H9 (cell line): ENCODE results near the gene ITPRIPL1. TPM values are rescaled to one million over a fixed set of nuclear protein-coding genes. Genes with fewer than 3 reads are reported as not detected.
A peak's percentile ranks its signal among the peaks of the same experiment; 100 is the strongest.

Source experiments
- DNase-seq: peaks from one replicate; pipeline ENCODE4 v3.0.0-alpha.2; 2017
- H2AFZ ChIP-seq: one replicate; pipeline ENCODE4 v1.6.1; 2013; ENCODE audit warnings: mild to moderate bottlenecking, low read length, control low read depth, moderate library complexity
- H2AK5ac ChIP-seq: 2 replicates; pipeline ENCODE4 v1.6.1; 2013; ENCODE audit warnings: low read length, control low read depth, mixed read lengths; ENCODE audit not compliant: insufficient read length
- H2BK120ac ChIP-seq: one replicate; pipeline ENCODE4 v1.6.1; 2013; ENCODE audit warnings: low read depth, mild to moderate bottlenecking, low read length, control low read depth, inconsistent platforms; ENCODE audit not compliant: poor library complexity, severe bottlenecking
- H2BK12ac ChIP-seq: 2 replicates; pipeline ENCODE4 v1.6.1; 2013; ENCODE audit warnings: low read length, control low read depth, mixed read lengths, low read depth; ENCODE audit not compliant: insufficient read length
- H2BK15ac ChIP-seq: 2 replicates; pipeline ENCODE4 v1.6.1; 2013; ENCODE audit warnings: low read depth, low read length, control low read depth
- H2BK20ac ChIP-seq: one replicate; pipeline ENCODE4 v1.6.1; 2013; ENCODE audit warnings: low read depth, mild to moderate bottlenecking, low read length, control low read depth, inconsistent platforms; ENCODE audit not compliant: poor library complexity, severe bottlenecking
- H2BK5ac ChIP-seq: 2 replicates; pipeline ENCODE4 v1.6.1; 2013; ENCODE audit warnings: low read length, control low read depth, mixed read lengths; ENCODE audit not compliant: insufficient read length
- H3K14ac ChIP-seq: 2 replicates; pipeline ENCODE4 v1.6.1; 2013; ENCODE audit warnings: low read length, control low read depth; ENCODE audit not compliant: insufficient read depth
- H3K18ac ChIP-seq: 2 replicates; pipeline ENCODE4 v1.6.1; 2013; ENCODE audit warnings: low read depth, mild to moderate bottlenecking, mixed read lengths, low read length, control low read depth; ENCODE audit not compliant: insufficient read length
- H3K23ac ChIP-seq: 2 replicates; pipeline ENCODE4 v1.6.1; 2013; ENCODE audit warnings: low read length, control low read depth, mixed read lengths, low read depth; ENCODE audit not compliant: insufficient read length
- H3K23me2 ChIP-seq: 2 replicates; pipeline ENCODE4 v1.6.1; 2013; ENCODE audit warnings: low read depth, mild to moderate bottlenecking, mixed read lengths, low read length, control low read depth; ENCODE audit not compliant: insufficient read length, poor library complexity, severe bottlenecking
- H3K27ac ChIP-seq: 2 replicates; pipeline ENCODE4 v1.5.1; 2013; ENCODE audit warnings: low read length, control low read depth, mixed read lengths, low read depth; ENCODE audit not compliant: insufficient read length
- H3K27me3 ChIP-seq: 2 replicates; pipeline ENCODE4 v1.6.1; 2013; ENCODE audit warnings: low read length, control low read depth, inconsistent platforms; ENCODE audit not compliant: insufficient read depth
- H3K4ac ChIP-seq: 2 replicates; pipeline ENCODE4 v1.6.1; 2013; ENCODE audit warnings: low read depth, mild to moderate bottlenecking, control low read depth, inconsistent platforms, low read length, moderate library complexity
- H3K4me1 ChIP-seq: 2 replicates; pipeline ENCODE4 v1.6.1; 2013; ENCODE audit warnings: low read length, control low read depth, inconsistent platforms; ENCODE audit not compliant: insufficient read depth
- H3K4me2 ChIP-seq: 2 replicates; pipeline ENCODE4 v1.6.1; 2013; ENCODE audit warnings: low read length, control low read depth, mixed read lengths; ENCODE audit not compliant: insufficient read length, insufficient read depth
- H3K56ac ChIP-seq: 2 replicates; pipeline ENCODE4 v1.6.1; 2013; ENCODE audit warnings: low read depth, mild to moderate bottlenecking, mixed read lengths, low read length, control low read depth; ENCODE audit not compliant: insufficient read length
- H3K79me1 ChIP-seq: 2 replicates; pipeline ENCODE4 v1.6.1; 2013; ENCODE audit warnings: low read depth, mild to moderate bottlenecking, moderate library complexity, low read length, control low read depth, inconsistent platforms; ENCODE audit not compliant: insufficient read depth, poor library complexity, severe bottlenecking
- H3K79me2 ChIP-seq: 2 replicates; pipeline ENCODE4 v1.6.1; 2013; ENCODE audit warnings: low read length, control low read depth, inconsistent platforms; ENCODE audit not compliant: insufficient read depth
- H3K9ac ChIP-seq: 2 replicates; pipeline ENCODE4 v1.6.1; 2013; ENCODE audit warnings: low read length, control low read depth, mixed read lengths; ENCODE audit not compliant: insufficient read length; ENCODE audit errors: extremely low read depth
- H3K9me3 ChIP-seq: one replicate; pipeline ENCODE4 v1.6.1; 2013; ENCODE audit warnings: low read depth, low read length, inconsistent platforms; ENCODE audit not compliant: control insufficient read depth
- H3T11ph ChIP-seq: one replicate; pipeline ENCODE4 v1.6.1; 2013; ENCODE audit warnings: mild to moderate bottlenecking, low read length, control low read depth, inconsistent platforms
- H4K20me1 ChIP-seq: one replicate; pipeline ENCODE4 v1.6.1; 2013; ENCODE audit not compliant: control insufficient read depth, insufficient read length, insufficient read depth
- H4K5ac ChIP-seq: 2 replicates; pipeline ENCODE4 v1.6.1; 2013; ENCODE audit warnings: low read depth, mild to moderate bottlenecking, mixed read lengths, low read length, control low read depth; ENCODE audit not compliant: insufficient read length
- H4K8ac ChIP-seq: replicated peaks from 2 replicates; pipeline ENCODE4 v1.6.1; 2013; ENCODE audit warnings: low read length, control low read depth, mixed read lengths, low read depth; ENCODE audit not compliant: insufficient read length
- H4K91ac ChIP-seq: 2 replicates; pipeline ENCODE4 v1.6.1; 2013; ENCODE audit warnings: low read depth, mild to moderate bottlenecking, moderate library complexity, mixed read lengths, low read length, control low read depth; ENCODE audit not compliant: insufficient read length
- H3K27ac Mint-ChIP-seq, 3 experiments: 2 replicates in 2 of 3; 3 replicates in 1 of 3; pipeline ENCODE4 v1.8.0; 2020 to 2021; ENCODE audit warnings: mixed read lengths in 3 of 3, mild to moderate bottlenecking in 1 of 3, moderate library complexity in 1 of 3
- H3K27me3 Mint-ChIP-seq: 2 replicates; pipeline ENCODE4 v1.8.0; 2021; ENCODE audit warnings: low read depth, mild to moderate bottlenecking, moderate library complexity, mixed read lengths
- H3K36me3 Mint-ChIP-seq, 3 experiments: 2 replicates in 2 of 3; 3 replicates in 1 of 3; pipeline ENCODE4 v1.8.0; 2020 to 2021; ENCODE audit warnings: low read depth in 3 of 3, mixed read lengths in 3 of 3; ENCODE audit not compliant: insufficient read depth in 1 of 3
- H3K4me1 Mint-ChIP-seq, 2 experiments: 2 replicates each; pipeline ENCODE4 v1.8.0; 2020; ENCODE audit warnings: mixed read lengths in 2 of 2
- H3K4me3 Mint-ChIP-seq, 2 experiments: 2 replicates in 1 of 2; 3 replicates in 1 of 2; pipeline ENCODE4 v1.8.0; 2020 to 2021; ENCODE audit warnings: mild to moderate bottlenecking in 2 of 2, mixed read lengths in 2 of 2, moderate library complexity in 1 of 2
- H3K9me3 Mint-ChIP-seq, 2 experiments: 2 replicates in 1 of 2; 3 replicates in 1 of 2; pipeline ENCODE4 v1.8.0; 2020; ENCODE audit warnings: mild to moderate bottlenecking in 2 of 2, mixed read lengths in 2 of 2, moderate library complexity in 1 of 2
- CTCF ChIP-seq: fragments of 200-600 bp; sonication (generic); conservative IDR thresholded peaks from 3 replicates; pipeline ENCODE4 v1.8.0; 2021; ENCODE audit warnings: antibody characterized with exemption, mild to moderate bottlenecking
- WGBS: extraction: QIAGEN DNeasy Blood & Tissue Kit; methylation state at CpG from one replicate; pipeline ENCODE4 v1.1.7; 2013; ENCODE audit warnings: missing lambda C conversion rate, low lambda C conversion rate, mixed read lengths; ENCODE audit not compliant: insufficient read length; ENCODE audit errors: extremely low coverage; 5-methylcytosine and 5-hydroxymethylcytosine counted together
- total RNA-seq: library from RNA; stranded (reverse); gene quantifications from 2 replicates; pipeline ENCODE4 v1.2.1, GENCODE V29; 2021

ITPRIPL1 gene
- total RNA-seq, 1 experiment from 2014 or later = 16.3 TPM

- Histone ChIP-seq H3K9ac (no peak overlapping the region), H2AFZ (no peak overlapping the region), H3K56ac (no peak overlapping the region), H3K79me1 (no peaks in the 10 kb centered on the region), H3K79me2 (peaks cover 14% of the 10 kb centered on the region; the same call in 1 of the 2 replicates), H3K27me3 (no peaks in the 10 kb centered on the region), H3K14ac (no peak overlapping the region), H2AK5ac (no peak overlapping the region), H3T11ph (no peak overlapping the region), H3K23ac (no peak overlapping the region), H3K4ac (no peak overlapping the region), H3K23me2 (peaks cover 6% of the 10 kb centered on the region), H2BK5ac (no peak overlapping the region), H3K4me2 (peak overlapping the region; percentile 90), H3K4me1 (no peaks in the 10 kb centered on the region), H4K5ac (no peak overlapping the region), H4K20me1 (no peaks in the 10 kb centered on the region), H4K8ac (no peak overlapping the region), H2BK15ac (no peak overlapping the region), H2BK120ac (no peak overlapping the region), H4K91ac (no peak overlapping the region), H2BK20ac (no peak overlapping the region), H3K18ac (no peak overlapping the region), H3K9me3 (no peaks in the 10 kb centered on the region), H2BK12ac (no peak overlapping the region), H3K27ac (no peak overlapping the region)
- no peak for DNase-seq
- Mint-ChIP-seq H3K27me3 (no peaks in the 10 kb centered on the region), H3K36me3 (peaks cover 11 to 28% (median 25%) of the 10 kb centered on the region in 3 experiments), H3K4me3 (peak overlapping the region; percentile 85 to 93), H3K27ac (no peak overlapping the region), H3K4me1 (peaks cover 14 to 18% of the 10 kb centered on the region in 2 experiments), H3K9me3 (no peaks in the 10 kb centered on the region)
- WGBS = no CpG with 5 or more reads among the region's 3 CpGs
- TF ChIP-seq CTCF = no peak
Observed at GRCh38 chr2:96336873-96337272, 11.8 kb downstream of the ITPRIPL1 start.
